K562 (cell line): Measurements from ENCODE around the gene BNC2. TPM values are rescaled to one million over a fixed set of nuclear protein-coding genes. Genes with fewer than 3 reads are reported as not detected.

Experiments
- ATAC-seq: fragments of 200-7000 bp; cut with Tn5 transposase; 3 replicates; pipeline ENCODE4 v1.9.1; 2020; ENCODE audit warnings: moderate library complexity
- BruUV-seq: library from RNA; stranded (reverse); fragments of 400-500 nt; replicated peaks from 2 replicates; lab custom pipeline; 2021; lab: Mats Ljungman, UMichigan
- CTCF ChIA-PET: fragments of 300-600 bp; formaldehyde crosslinking; extraction: SDS; loops from one replicate; lab custom pipeline; 2021; ENCODE audit warnings: low intra/inter-chr PET ratio; lab: Yijun Ruan, JAX
- POLR2A ChIA-PET: fragments of 300-600, 350-650 bp; sonication (Branson Sonifier 250); formaldehyde crosslinking; extraction: SDS; loops from one replicate; lab custom pipeline; 2021; ENCODE audit warnings: antibody characterized with exemption, inconsistent platforms; lab: Yijun Ruan, JAX
- DNase-seq, 4 experiments: peaks; one replicate each; pipeline versions ENCODE4 v3.0.0 to v3.0.0-alpha.2; 2011 to 2018; ENCODE audit warnings: low spot score in 3 of 4, mixed read lengths in 3 of 4; ENCODE audit errors: extremely low read depth in 1 of 4
- FAIRE-seq: peaks from 2 replicates; lab custom pipeline; 2011; peaks lifted over from hg19 to GRCh38; lab: Jason Lieb, UNC
- H2AFZ ChIP-seq: 2 replicates; pipeline ENCODE4 v1.6.0; 2011; ENCODE audit warnings: low read depth, low read length, control low read depth, inconsistent platforms
- H3K27ac ChIP-seq: fragments of 200-600 bp; 3 replicates; pipeline ENCODE4 v1.8.0; 2011; ENCODE audit warnings: low read depth, mild to moderate bottlenecking, control low read depth, inconsistent platforms, low read length, moderate library complexity, mixed read lengths; ENCODE audit errors: extremely low read depth
- H3K27me3 ChIP-seq, 2 experiments: fragments of 300-600 bp in 1 of 2; 2 replicates in 1 of 2; 3 replicates in 1 of 2; pipeline versions ENCODE4 v1.6.0 to v1.8.0; 2011; ENCODE audit warnings: inconsistent platforms in 2 of 2, low read length in 2 of 2, mild to moderate bottlenecking in 1 of 2, mixed read lengths in 1 of 2, moderate library complexity in 1 of 2; ENCODE audit not compliant: control insufficient read depth in 2 of 2, insufficient read depth in 2 of 2
- H3K36me3 ChIP-seq: fragments of 300-600 bp; 3 replicates; pipeline ENCODE4 v1.8.0; 2011; ENCODE audit warnings: mild to moderate bottlenecking, low read length, inconsistent platforms; ENCODE audit not compliant: control insufficient read depth, insufficient read depth
- H3K4me1 ChIP-seq, 2 experiments: fragments of 200-600 bp in 1 of 2; replicated peaks in 1 of 2; 2 replicates in 1 of 2; 3 replicates in 1 of 2; pipeline versions ENCODE4 v1.5.1 to v1.8.0; 2011; ENCODE audit warnings: inconsistent platforms in 2 of 2, low read length in 2 of 2, mild to moderate bottlenecking in 1 of 2, mixed read lengths in 1 of 2, moderate library complexity in 1 of 2; ENCODE audit not compliant: control insufficient read depth in 2 of 2, insufficient read depth in 2 of 2
- H3K4me2 ChIP-seq: 2 replicates; pipeline ENCODE4 v1.6.1; 2011; ENCODE audit warnings: low read length, control low read depth, inconsistent platforms, mixed read lengths; ENCODE audit not compliant: insufficient read depth
- H3K4me3 ChIP-seq: fragments of 200-600 bp; sonication (generic), shearing (Covaris generic); 2 replicates; pipeline ENCODE4 v1.5.1; 2016; ENCODE audit warnings: control low read depth, inconsistent platforms
- H3K79me2 ChIP-seq: fragments of 200-600 bp; 3 replicates; pipeline ENCODE4 v1.8.0; 2011; ENCODE audit warnings: low read length, inconsistent platforms; ENCODE audit not compliant: control insufficient read depth, insufficient read depth
- H3K9ac ChIP-seq, 2 experiments: 2 replicates each; pipeline versions ENCODE4 v1.6.0 to v1.6.1; 2011; ENCODE audit warnings: low read depth in 2 of 2, low read length in 2 of 2, control low read depth in 1 of 2, inconsistent platforms in 1 of 2, mild to moderate bottlenecking in 1 of 2, mixed read lengths in 1 of 2; ENCODE audit not compliant: insufficient read depth in 1 of 2
- H3K9me1 ChIP-seq: one replicate; pipeline ENCODE4 v1.6.0; 2011; ENCODE audit warnings: inconsistent platforms, mild to moderate bottlenecking, low read length, moderate library complexity; ENCODE audit not compliant: control insufficient read depth, insufficient read depth
- H3K9me3 ChIP-seq: replicated peaks from 2 replicates; pipeline ENCODE4 v1.5.1; 2011; ENCODE audit warnings: low read depth, low read length, inconsistent platforms; ENCODE audit not compliant: control insufficient read depth, insufficient read depth
- H4K20me1 ChIP-seq: replicated peaks from 2 replicates; pipeline ENCODE4 v1.6.1; 2011; ENCODE audit warnings: low read length, inconsistent platforms, mixed read lengths; ENCODE audit not compliant: control insufficient read depth, insufficient read depth
- BRD4 ChIP-seq: fragments of 200-600 bp; sonication (generic); IDR thresholded peaks from 2 replicates; pipeline ENCODE4 v1.6.1; 2017; ENCODE audit warnings: inconsistent platforms
- CBFA2T2 ChIP-seq: fragments of 450-650 bp; conservative IDR thresholded peaks from 2 replicates; pipeline ENCODE4 v1.6.1; 2017; ENCODE audit warnings: mild to moderate bottlenecking
- CCAR2 ChIP-seq: fragments of 200-400 bp; formaldehyde crosslinking; IDR thresholded peaks from 2 replicates; pipeline ENCODE4 v1.6.1; 2017; ENCODE audit warnings: mild to moderate bottlenecking, low read depth, low read length
- CTBP1 ChIP-seq: fragments of 450-650 bp; IDR thresholded peaks from 2 replicates; pipeline ENCODE4 v1.6.1; 2016; ENCODE audit warnings: borderline replicate concordance
- E2F5 ChIP-seq: sonication (generic); formaldehyde crosslinking; IDR thresholded peaks from 2 replicates; pipeline ENCODE4 v1.8.0; 2022; ENCODE audit warnings: mild to moderate bottlenecking, missing genetic modification reagents
- ILK ChIP-seq: fragments of 450-650 bp; IDR thresholded peaks from 2 replicates; pipeline ENCODE4 v1.6.1; 2016; ENCODE audit warnings: missing genetic modification characterization, low read depth, mild to moderate bottlenecking, missing compliant biosample characterization, moderate library complexity, borderline replicate concordance
- JUNB ChIP-seq: fragments of 450-650 bp; formaldehyde crosslinking; conservative IDR thresholded peaks from 2 replicates; pipeline ENCODE4 v1.4.0; 2020; ENCODE audit warnings: mild to moderate bottlenecking
- KDM5B ChIP-seq: fragments of 200-600 bp; sonication (generic); IDR thresholded peaks from 2 replicates; pipeline ENCODE4 v1.6.1; 2012; ENCODE audit warnings: low read depth, mild to moderate bottlenecking, moderate library complexity, low read length, control low read depth, inconsistent platforms; ENCODE audit not compliant: insufficient replicate concordance
- MCM7 ChIP-seq, 2 experiments: fragments of 450-650 bp; IDR thresholded peaks; 2 replicates each; pipeline ENCODE4 v1.6.1; 2016 to 2018
- NCOR1 ChIP-seq: fragments of 450-650 bp; IDR thresholded peaks from 2 replicates; pipeline ENCODE4 v1.6.1; 2016; ENCODE audit warnings: mild to moderate bottlenecking, moderate library complexity
- NELFE ChIP-seq: IDR thresholded peaks from 2 replicates; pipeline ENCODE4 v1.6.1; 2011; ENCODE audit warnings: mild to moderate bottlenecking; ENCODE audit not compliant: insufficient read depth, insufficient read length
- SP2 ChIP-seq: IDR thresholded peaks from 2 replicates; pipeline ENCODE4 v1.6.1; 2011; ENCODE audit warnings: mild to moderate bottlenecking, low read depth, low read length, moderate library complexity; ENCODE audit not compliant: poor library complexity, severe bottlenecking; ENCODE audit errors: extremely low read depth
- TCF7L2 ChIP-seq: fragments of 150-350 bp; IDR thresholded peaks from 2 replicates; pipeline ENCODE4 v1.6.1; 2016; ENCODE audit warnings: low read depth, mild to moderate bottlenecking, low read length, moderate library complexity
- TRIM24 ChIP-seq, 2 experiments: fragments of 450-650 bp; IDR thresholded peaks; 2 replicates each; pipeline ENCODE4 v1.6.1; 2016
- U2AF2 ChIP-seq: fragments of 200-400 bp; formaldehyde crosslinking; optimal IDR thresholded peaks from 2 replicates; pipeline ENCODE3; 2017; ENCODE audit warnings: low read depth, mild to moderate bottlenecking, low read length
- XRCC4 ChIP-seq: IDR thresholded peaks from one replicate; pipeline ENCODE4 v1.6.1; 2011; ENCODE audit not compliant: insufficient read depth, insufficient read length; ENCODE audit errors: extremely low read depth
- ZHX1 ChIP-seq: fragments of 150-350 bp; conservative IDR thresholded peaks from 2 replicates; pipeline ENCODE4 v1.6.1; 2014; ENCODE audit warnings: low read length
- WGBS: fragments of 100-300 bp; shearing (Covaris generic); methylation state at CpG from one replicate; pipeline ENCODE4 v1.1.6; 2016; ENCODE audit warnings: low coverage, mixed read lengths; ENCODE audit not compliant: insufficient coverage; ENCODE audit errors: missing lambda C conversion rate; 5-methylcytosine and 5-hydroxymethylcytosine counted together
- in situ Hi-C: fragments of 300-500 bp; cut with MboI; formaldehyde crosslinking; loops from 4 replicates; pipeline ENCODE4 v1.15.0; 2018; ENCODE audit warnings: inconsistent platforms, mixed read lengths
- intact Hi-C: fragments of 100-400 bp; cut with micrococcal nuclease; formaldehyde crosslinking; loops from 2 replicates; pipeline ENCODE4 v1.14.2; 2022
- polyA plus RNA-seq, 8 experiments: library from polyadenylated mRNA; depleted of rRNA in 4 of 8; stranded (reverse) in 5 of 8; unstranded in 3 of 8; fragments of >200 nt; fragmentation: Nextera tagmentation in 2 of 8; fragmentation: Illumina TruSeq in 1 of 8; extraction: Ambion mirVana in 2 of 8; extraction: Trizol in 1 of 8; gene quantifications; 2 replicates each; pipeline versions ENCODE4 v1.2.1 to v1.2.3, GENCODE V29; 2011 to 2014; ENCODE audit warnings: inconsistent platforms in 1 of 8, missing spikeins in 1 of 8
- total RNA-seq, 7 experiments: library from RNA; depleted of rRNA in 6 of 7; stranded (reverse); fragments of >200 nt in 6 of 7; fragmentation: Illumina TruSeq in 2 of 7; extraction: Trizol in 2 of 7; gene quantifications; 2 replicates each; pipeline versions ENCODE4 v1.2.1 to v1.2.3, GENCODE V29; 2011 to 2021; ENCODE audit warnings: low replicate concordance in 1 of 7

The BNC2 gene
- total and polyA plus RNA-seq, 9 of the 15 experiments (the other 6 are each of a cell fraction or from before 2014, with no cell fraction given) = not detected

- H3K9me3 ChIP-seq = no peaks in the 10 kb centered on the region
- DNase-seq (no peak), FAIRE-seq (no peak), ATAC-seq (no peak)
- H3K4me2 ChIP-seq = no peak overlapping the region
- ChIA-PET POLR2A (no interaction called here), CTCF (no interaction called here)
- no peaks in the 10 kb centered on the region for H3K36me3 ChIP-seq
- H3K9ac ChIP-seq = no peak overlapping the region
- no peaks in the 10 kb centered on the region for H3K79me2 ChIP-seq
- H3K4me3 ChIP-seq = no peak overlapping the region
- intact Hi-C loops (no loop called here), in situ Hi-C loops (no loop called here)
- no peaks in the 10 kb centered on the region for H3K27me3 ChIP-seq
- H3K9me1 ChIP-seq = no peaks in the 10 kb centered on the region
- no TSS peak for BruUV-seq
- WGBS = 0% methylated on average over 5 of the region's 5 CpGs
- no peaks in the 10 kb centered on the region for H4K20me1 ChIP-seq
- H2AFZ ChIP-seq = no peak overlapping the region
- H3K4me1 ChIP-seq = no peaks in the 10 kb centered on the region
- no peak overlapping the region for H3K27ac ChIP-seq
- TF ChIP-seq NELFE = no peak
- no peak for TF ChIP-seq ZHX1
- TF ChIP-seq CCAR2 = no peak
- no peak for TF ChIP-seq U2AF2
- no peak for TF ChIP-seq TRIM24 (IDR thresholded peaks at IDR 0.05)
- TF ChIP-seq MCM7 (IDR thresholded peaks at IDR 0.05) = no peak
- TF ChIP-seq SP2 = no peak
- no peak for TF ChIP-seq NCOR1
- no peak for TF ChIP-seq TCF7L2
- TF ChIP-seq KDM5B = no peak
- no peak for TF ChIP-seq ILK
- no peak for TF ChIP-seq E2F5 (CRISPR knock-in tag)
- no peak for TF ChIP-seq BRD4
- TF ChIP-seq CBFA2T2 = no peak
- TF ChIP-seq XRCC4 = no peak
- no peak for TF ChIP-seq CTBP1
- TF ChIP-seq JUNB (CRISPR knock-in tag) = no peak
Measured at GRCh38 chr9:16484180-16484579, 386.3 kb downstream of the BNC2 start.
